ENCODE data around the gene TRAF5.

Gene TRAF5

GRCh38 chr1:211305044-211305443 lies 21.6 kb upstream of the TRAF5 start:
- TF ChIP-seq REST (IDR thresholded peaks at IDR 0.05; ENCODE audit: insufficient read depth in 1 of 2, low read depth in 2 of 2, low read length in 2 of 2) (no peak), SIN3A (IDR thresholded peaks at IDR 0.05; ENCODE audit: borderline replicate concordance, insufficient read depth, low read length) (no peak), TAF1 (IDR thresholded peaks at IDR 0.05; ENCODE audit: borderline replicate concordance, insufficient read depth, low read length) (no peak), FOXP2 (optimal IDR thresholded peaks at IDR 0.05; ENCODE audit: borderline replicate concordance, extremely low read depth, extremely low read length, insufficient read depth) (no peak), POLR2AphosphoS5 (IDR thresholded peaks at IDR 0.05; ENCODE audit: low read depth, low read length) (no peak)

GRCh38 chr1:211309617-211310016 lies 17.0 kb upstream of the TRAF5 start:
- TF ChIP-seq TAF1 (IDR thresholded peaks at IDR 0.05; ENCODE audit: borderline replicate concordance, insufficient read depth, low read length) (no peak), FOXP2 (optimal IDR thresholded peaks at IDR 0.05; ENCODE audit: borderline replicate concordance, extremely low read depth, extremely low read length, insufficient read depth) (no peak), SIN3A (IDR thresholded peaks at IDR 0.05; ENCODE audit: borderline replicate concordance, insufficient read depth, low read length) (no peak), POLR2AphosphoS5 (IDR thresholded peaks at IDR 0.05; ENCODE audit: low read depth, low read length) (no peak), REST (IDR thresholded peaks at IDR 0.05; ENCODE audit: insufficient read depth in 1 of 2, low read depth in 2 of 2, low read length in 2 of 2) (no peak)

GRCh38 chr1:211313392-211313791 lies 13.2 kb upstream of the TRAF5 start:
- no peak for TF ChIP-seq POLR2AphosphoS5 (IDR thresholded peaks at IDR 0.05; ENCODE audit: low read depth, low read length)
- TF ChIP-seq TAF1 (IDR thresholded peaks at IDR 0.05; ENCODE audit: borderline replicate concordance, insufficient read depth, low read length) = no peak
- TF ChIP-seq FOXP2 (optimal IDR thresholded peaks at IDR 0.05; ENCODE audit: borderline replicate concordance, extremely low read depth, extremely low read length, insufficient read depth) = no peak
- TF ChIP-seq REST (IDR thresholded peaks at IDR 0.05; ENCODE audit: insufficient read depth in 1 of 2, low read depth in 2 of 2, low read length in 2 of 2) = no peak
- no peak for TF ChIP-seq SIN3A (IDR thresholded peaks at IDR 0.05; ENCODE audit: borderline replicate concordance, insufficient read depth, low read length)

GRCh38 chr1:211318576-211319280 lies 7.9 kb upstream of the TRAF5 start:
- TF ChIP-seq TAF1 (IDR thresholded peaks at IDR 0.05; ENCODE audit: borderline replicate concordance, insufficient read depth, low read length) (no peak), POLR2AphosphoS5 (IDR thresholded peaks at IDR 0.05; ENCODE audit: low read depth, low read length) (no peak), REST (IDR thresholded peaks at IDR 0.05; ENCODE audit: insufficient read depth in 1 of 2, low read depth in 2 of 2, low read length in 2 of 2) (no peak), FOXP2 (optimal IDR thresholded peaks at IDR 0.05; ENCODE audit: borderline replicate concordance, extremely low read depth, extremely low read length, insufficient read depth) (no peak), SIN3A (IDR thresholded peaks at IDR 0.05; ENCODE audit: borderline replicate concordance, insufficient read depth, low read length) (no peak)
